GM23338 (cell line): ENCODE data around the gene TRAF1. TPM values are rescaled to one million over a fixed set of nuclear protein-coding genes. Genes with fewer than 3 reads are reported as not detected.
"Not testable (repeated sequence)": the region's sequence is repeated elsewhere in the genome, so short reads cannot be mapped to it uniquely, and the experiment has no call there.

Experiments
- ATAC-seq: fragments of 200-7000 bp; cut with Tn5 transposase; 3 replicates; pipeline ENCODE4 v1.9.1; 2020
- DNase-seq: peaks from one replicate; pipeline ENCODE4 v3.0.0-alpha.2; 2015; ENCODE audit warnings: low spot score
- H2AFZ ChIP-seq: fragments of 200-600 bp; sonication (generic); 2 replicates; pipeline ENCODE4 v1.8.0; 2016; ENCODE audit warnings: antibody characterized with exemption, mild to moderate bottlenecking, moderate library complexity
- H3F3A ChIP-seq: fragments of 200-600 bp; sonication (generic); replicated peaks from 2 replicates; pipeline ENCODE4 v1.8.0; 2017; ENCODE audit warnings: antibody characterized with exemption, mixed run types, low read depth
- H3K27ac ChIP-seq: fragments of 200-600 bp; sonication (generic); 2 replicates; pipeline ENCODE4 v1.6.1; 2016; ENCODE audit warnings: low read depth
- H3K27me3 ChIP-seq: fragments of 200-600 bp; sonication (generic); 2 replicates; pipeline ENCODE4 v1.8.0; 2016; ENCODE audit warnings: mild to moderate bottlenecking, mixed run types, moderate library complexity; ENCODE audit not compliant: insufficient read depth
- H3K36me3 ChIP-seq: fragments of 200-600 bp; sonication (generic); 2 replicates; pipeline ENCODE4 v1.8.0; 2016; ENCODE audit warnings: mild to moderate bottlenecking; ENCODE audit not compliant: insufficient read depth
- H3K4me1 ChIP-seq: fragments of 200-600 bp; sonication (generic); 2 replicates; pipeline ENCODE4 v1.8.0; 2016; ENCODE audit warnings: mild to moderate bottlenecking, moderate library complexity; ENCODE audit not compliant: insufficient read depth
- H3K4me2 ChIP-seq: fragments of 200-600 bp; sonication (generic); 2 replicates; pipeline ENCODE4 v1.7.1; 2017; ENCODE audit warnings: mixed run types
- H3K4me3 ChIP-seq: fragments of 200-600 bp; sonication (generic); 2 replicates; pipeline ENCODE4 v1.6.1; 2016; ENCODE audit warnings: mixed run types
- H3K79me2 ChIP-seq: fragments of 200-600 bp; sonication (generic); replicated peaks from 2 replicates; pipeline ENCODE4 v1.8.0; 2017; ENCODE audit warnings: mild to moderate bottlenecking; ENCODE audit not compliant: insufficient read depth
- H3K9me2 ChIP-seq: fragments of 200-600 bp; sonication (generic); 2 replicates; pipeline ENCODE4 v1.8.0; 2017; ENCODE audit not compliant: insufficient read depth
- H4K20me1 ChIP-seq: fragments of 200-600 bp; sonication (generic); replicated peaks from 2 replicates; pipeline ENCODE4 v1.8.0; 2017; ENCODE audit warnings: mild to moderate bottlenecking; ENCODE audit not compliant: insufficient read depth
- H3K27ac Mint-ChIP-seq: 2 replicates; pipeline ENCODE4 v1.8.0; 2020; ENCODE audit warnings: inconsistent platforms, mild to moderate bottlenecking, moderate library complexity, mixed read lengths
- H3K27me3 Mint-ChIP-seq: 3 replicates; pipeline ENCODE4 v1.8.0; 2022; ENCODE audit warnings: low read depth, mild to moderate bottlenecking, moderate library complexity, mixed read lengths, inconsistent platforms; ENCODE audit not compliant: insufficient read depth, poor library complexity
- H3K36me3 Mint-ChIP-seq: 3 replicates; pipeline ENCODE4 v1.8.0; 2021; ENCODE audit warnings: low read depth, mild to moderate bottlenecking, inconsistent platforms, moderate library complexity, mixed read lengths
- H3K4me1 Mint-ChIP-seq: 3 replicates; pipeline ENCODE4 v1.8.0; 2020; ENCODE audit warnings: mild to moderate bottlenecking, inconsistent platforms, mixed read lengths
- H3K4me3 Mint-ChIP-seq: 3 replicates; pipeline ENCODE4 v1.8.0; 2021; ENCODE audit warnings: moderate library complexity, mild to moderate bottlenecking, inconsistent platforms, mixed read lengths
- H3K9me3 Mint-ChIP-seq: 3 replicates; pipeline ENCODE4 v1.8.0; 2020; ENCODE audit warnings: moderate library complexity, mild to moderate bottlenecking, inconsistent platforms, mixed read lengths
- ETS1 ChIP-seq: IDR thresholded peaks from 2 replicates; pipeline ENCODE4 v1.6.1; 2016; ENCODE audit warnings: antibody characterized with exemption
- EZH2phosphoT487 ChIP-seq: fragments of 200-600 bp; sonication (generic); IDR thresholded peaks from one replicate; pipeline ENCODE4 v1.8.1; 2018; ENCODE audit warnings: antibody characterized with exemption; ENCODE audit not compliant: unreplicated experiment
- POLR2AphosphoS5 ChIP-seq: IDR thresholded peaks from 2 replicates; pipeline ENCODE4 v1.6.1; 2016; ENCODE audit warnings: antibody characterized with exemption, low read depth
- STAT1 ChIP-seq: IDR thresholded peaks from one replicate; pipeline ENCODE4 v1.6.1; 2016; ENCODE audit warnings: antibody characterized with exemption; ENCODE audit not compliant: unreplicated experiment
- ZNF114 ChIP-seq: fragments of 250-450 bp; sonication (Bioruptor Pico); IDR thresholded peaks from 2 replicates; pipeline ENCODE4 v1.5.0; 2020; ENCODE audit warnings: mild to moderate bottlenecking, moderate library complexity
- polyA plus RNA-seq: library from polyadenylated mRNA; unstranded; fragments of >200 nt; fragmentation: Nextera tagmentation; extraction: Ambion mirVana; gene quantifications from 2 replicates; pipeline ENCODE4 v1.2.1, GENCODE V29; 2016
- total RNA-seq: library from RNA; depleted of rRNA; stranded (reverse); fragments of >200 nt; shearing (Covaris generic); gene quantifications from 2 replicates; pipeline ENCODE4 v1.2.3, GENCODE V29; 2014
- TF ChIP-seq, protein P1 (sequence below): fragments of 250-450 bp; sonication (Bioruptor Pico); IDR thresholded peaks from 2 replicates; pipeline ENCODE4 v1.5.0; 2020; ENCODE audit warnings: mild to moderate bottlenecking, moderate library complexity

Gene TRAF1
- total and polyA plus RNA-seq, 2 experiments from 2014 or later = 0.39 to 1.4 TPM

DNA sequence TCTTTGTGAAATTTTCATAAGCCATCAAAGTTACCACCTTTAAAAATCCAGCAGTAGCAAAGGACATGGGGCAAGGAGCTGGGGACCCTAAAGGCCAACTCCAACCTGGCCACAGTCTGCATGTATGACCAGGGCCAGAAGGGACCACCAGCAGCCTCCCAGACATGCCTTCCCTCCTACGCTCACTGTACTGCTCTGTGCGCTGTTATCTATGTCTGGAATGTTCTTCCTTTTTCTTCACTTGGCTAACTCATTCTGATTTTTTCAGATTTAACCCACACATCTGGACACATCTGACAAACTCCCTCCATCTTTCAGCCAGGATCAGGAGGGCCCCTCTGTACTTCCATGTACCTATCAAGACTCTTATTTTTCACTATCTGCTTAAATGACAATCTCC is 47.6 kb upstream of the TRAF1 start:
- Mint-ChIP-seq H3K36me3 (no peaks in the 10 kb centered on the region), H3K27ac (no peak overlapping the region), H3K9me3 (no peaks in the 10 kb centered on the region), H3K4me3 (no peak overlapping the region), H3K27me3 (peaks cover 5% of the 10 kb centered on the region), H3K4me1 (peaks cover 12% of the 10 kb centered on the region)
- H3K4me1 ChIP-seq = peaks cover 7% of the 10 kb centered on the region
- H3F3A ChIP-seq = no peaks in the 10 kb centered on the region
- ATAC-seq (no peak), DNase-seq (no peak)
- no peak overlapping the region for H3K27ac ChIP-seq
- no peak overlapping the region for H3K4me3 ChIP-seq
- H3K36me3 ChIP-seq = no peaks in the 10 kb centered on the region
- TF ChIP-seq STAT1 = no peak
- no peak for TF ChIP-seq ZNF114 (CRISPR knock-in tag)
- no peak for TF ChIP-seq ETS1
- TF ChIP-seq EZH2phosphoT487 = no peak
- TF ChIP-seq, protein P1, sequence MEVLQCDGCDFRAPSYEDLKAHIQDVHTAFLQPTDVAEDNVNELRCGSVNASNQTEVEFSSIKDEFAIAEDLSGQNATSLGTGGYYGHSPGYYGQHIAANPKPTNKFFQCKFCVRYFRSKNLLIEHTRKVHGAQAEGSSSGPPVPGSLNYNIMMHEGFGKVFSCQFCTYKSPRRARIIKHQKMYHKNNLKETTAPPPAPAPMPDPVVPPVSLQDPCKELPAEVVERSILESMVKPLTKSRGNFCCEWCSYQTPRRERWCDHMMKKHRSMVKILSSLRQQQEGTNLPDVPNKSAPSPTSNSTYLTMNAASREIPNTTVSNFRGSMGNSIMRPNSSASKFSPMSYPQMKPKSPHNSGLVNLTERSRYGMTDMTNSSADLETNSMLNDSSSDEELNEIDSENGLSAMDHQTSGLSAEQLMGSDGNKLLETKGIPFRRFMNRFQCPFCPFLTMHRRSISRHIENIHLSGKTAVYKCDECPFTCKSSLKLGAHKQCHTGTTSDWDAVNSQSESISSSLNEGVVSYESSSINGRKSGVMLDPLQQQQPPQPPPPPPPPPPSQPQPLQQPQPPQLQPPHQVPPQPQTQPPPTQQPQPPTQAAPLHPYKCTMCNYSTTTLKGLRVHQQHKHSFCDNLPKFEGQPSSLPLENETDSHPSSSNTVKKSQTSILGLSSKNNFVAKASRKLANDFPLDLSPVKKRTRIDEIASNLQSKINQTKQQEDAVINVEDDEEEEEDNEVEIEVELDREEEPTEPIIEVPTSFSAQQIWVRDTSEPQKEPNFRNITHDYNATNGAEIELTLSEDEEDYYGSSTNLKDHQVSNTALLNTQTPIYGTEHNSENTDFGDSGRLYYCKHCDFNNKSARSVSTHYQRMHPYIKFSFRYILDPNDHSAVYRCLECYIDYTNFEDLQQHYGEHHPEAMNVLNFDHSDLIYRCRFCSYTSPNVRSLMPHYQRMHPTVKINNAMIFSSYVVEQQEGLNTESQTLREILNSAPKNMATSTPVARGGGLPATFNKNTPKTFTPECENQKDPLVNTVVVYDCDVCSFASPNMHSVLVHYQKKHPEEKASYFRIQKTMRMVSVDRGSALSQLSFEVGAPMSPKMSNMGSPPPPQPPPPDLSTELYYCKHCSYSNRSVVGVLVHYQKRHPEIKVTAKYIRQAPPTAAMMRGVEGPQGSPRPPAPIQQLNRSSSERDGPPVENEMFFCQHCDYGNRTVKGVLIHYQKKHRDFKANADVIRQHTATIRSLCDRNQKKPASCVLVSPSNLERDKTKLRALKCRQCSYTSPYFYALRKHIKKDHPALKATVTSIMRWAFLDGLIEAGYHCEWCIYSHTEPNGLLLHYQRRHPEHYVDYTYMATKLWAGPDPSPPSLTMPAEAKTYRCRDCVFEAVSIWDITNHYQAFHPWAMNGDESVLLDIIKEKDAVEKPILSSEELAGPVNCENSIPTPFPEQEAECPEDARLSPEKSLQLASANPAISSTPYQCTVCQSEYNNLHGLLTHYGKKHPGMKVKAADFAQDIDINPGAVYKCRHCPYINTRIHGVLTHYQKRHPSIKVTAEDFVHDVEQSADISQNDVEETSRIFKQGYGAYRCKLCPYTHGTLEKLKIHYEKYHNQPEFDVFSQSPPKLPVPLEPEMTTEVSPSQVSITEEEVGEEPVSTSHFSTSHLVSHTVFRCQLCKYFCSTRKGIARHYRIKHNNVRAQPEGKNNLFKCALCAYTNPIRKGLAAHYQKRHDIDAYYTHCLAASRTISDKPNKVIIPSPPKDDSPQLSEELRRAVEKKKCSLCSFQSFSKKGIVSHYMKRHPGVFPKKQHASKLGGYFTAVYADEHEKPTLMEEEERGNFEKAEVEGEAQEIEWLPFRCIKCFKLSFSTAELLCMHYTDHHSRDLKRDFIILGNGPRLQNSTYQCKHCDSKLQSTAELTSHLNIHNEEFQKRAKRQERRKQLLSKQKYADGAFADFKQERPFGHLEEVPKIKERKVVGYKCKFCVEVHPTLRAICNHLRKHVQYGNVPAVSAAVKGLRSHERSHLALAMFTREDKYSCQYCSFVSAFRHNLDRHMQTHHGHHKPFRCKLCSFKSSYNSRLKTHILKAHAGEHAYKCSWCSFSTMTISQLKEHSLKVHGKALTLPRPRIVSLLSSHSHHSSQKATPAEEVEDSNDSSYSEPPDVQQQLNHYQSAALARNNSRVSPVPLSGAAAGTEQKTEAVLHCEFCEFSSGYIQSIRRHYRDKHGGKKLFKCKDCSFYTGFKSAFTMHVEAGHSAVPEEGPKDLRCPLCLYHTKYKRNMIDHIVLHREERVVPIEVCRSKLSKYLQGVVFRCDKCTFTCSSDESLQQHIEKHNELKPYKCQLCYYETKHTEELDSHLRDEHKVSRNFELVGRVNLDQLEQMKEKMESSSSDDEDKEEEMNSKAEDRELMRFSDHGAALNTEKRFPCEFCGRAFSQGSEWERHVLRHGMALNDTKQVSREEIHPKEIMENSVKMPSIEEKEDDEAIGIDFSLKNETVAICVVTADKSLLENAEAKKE (CRISPR knock-in tag) = no peak
- no peaks in the 10 kb centered on the region for H3K27me3 ChIP-seq
- H3K4me2 ChIP-seq = no peak overlapping the region
- no peaks in the 10 kb centered on the region for H4K20me1 ChIP-seq
- no peaks in the 10 kb centered on the region for H3K79me2 ChIP-seq
- H2AFZ ChIP-seq = 0 out of 2 replicates have a peak overlapping the region, but pooled peaks have one; percentile 11
- no peaks in the 10 kb centered on the region for H3K9me2 ChIP-seq

- H3K36me3 Mint-ChIP-seq = no peaks in the 10 kb centered on the region
- H2AFZ ChIP-seq = peak overlapping the region; percentile 76; the same call in 1 of the 2 replicates
These were observed 45.3 kb upstream of the TRAF1 start for GRCh38 chr9:120971938-120972337.

DNA sequence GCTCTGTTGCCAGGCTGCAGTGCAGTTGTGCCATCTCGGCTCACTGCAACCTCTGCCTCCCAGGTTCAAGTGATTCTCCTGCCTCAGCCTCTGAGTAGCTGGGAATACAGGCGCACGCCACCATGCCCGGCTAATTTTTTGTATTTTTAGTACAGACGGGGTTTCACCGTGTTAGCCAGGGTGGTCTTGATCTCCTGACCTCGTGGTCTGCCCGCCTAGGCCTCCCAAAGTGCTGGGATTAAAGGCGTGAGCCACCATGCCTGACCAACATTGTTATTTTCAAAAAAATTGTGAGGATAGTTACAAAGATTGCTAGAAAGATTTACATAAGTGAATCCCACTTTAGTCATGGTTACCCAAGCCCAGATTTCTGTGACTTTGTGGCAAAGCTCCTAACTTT is 44.9 kb upstream of the TRAF1 start:
- H3K79me2 ChIP-seq, H3K9me2 ChIP-seq, H3K36me3 ChIP-seq, H3K4me3 Mint-ChIP-seq, H3K36me3 Mint-ChIP-seq, H3K4me1 ChIP-seq, ATAC-seq, H4K20me1 ChIP-seq, H3F3A ChIP-seq, DNase-seq, H3K27ac Mint-ChIP-seq, H3K27me3 Mint-ChIP-seq, H3K9me3 Mint-ChIP-seq, H3K4me3 ChIP-seq, H3K4me2 ChIP-seq, H2AFZ ChIP-seq, H3K27me3 ChIP-seq, H3K27ac ChIP-seq: not testable (repeated sequence)
- peaks cover 15% of the 10 kb centered on the region for H3K4me1 Mint-ChIP-seq

More at GRCh38 chr9:120971938-120972337, 45.3 kb upstream of the TRAF1 start:
- Mint-ChIP-seq H3K4me1 (peaks cover 12% of the 10 kb centered on the region), H3K4me3 (no peak overlapping the region), H3K27ac (no peak overlapping the region), H3K9me3 (no peaks in the 10 kb centered on the region), H3K27me3 (peaks cover 3% of the 10 kb centered on the region)
- Histone ChIP-seq H3K4me2 (no peak overlapping the region), H3K9me2 (no peaks in the 10 kb centered on the region), H3K4me1 (peaks cover 7% of the 10 kb centered on the region), H3K4me3 (no peak overlapping the region), H4K20me1 (no peaks in the 10 kb centered on the region), H3F3A (no peaks in the 10 kb centered on the region), H3K27me3 (no peaks in the 10 kb centered on the region), H3K79me2 (no peaks in the 10 kb centered on the region), H3K36me3 (no peaks in the 10 kb centered on the region), H3K27ac (no peak overlapping the region)
- no peak for ATAC-seq
- TF ChIP-seq POLR2AphosphoS5 = no peak
- DNase-seq = no peak
